ENCODE measurements around the gene DCPS.
"Not testable (repeated sequence)": the region's sequence is repeated elsewhere in the genome, so short reads cannot be mapped to it uniquely, and the experiment has no call there.

- TF ChIP-seq, protein P1, sequence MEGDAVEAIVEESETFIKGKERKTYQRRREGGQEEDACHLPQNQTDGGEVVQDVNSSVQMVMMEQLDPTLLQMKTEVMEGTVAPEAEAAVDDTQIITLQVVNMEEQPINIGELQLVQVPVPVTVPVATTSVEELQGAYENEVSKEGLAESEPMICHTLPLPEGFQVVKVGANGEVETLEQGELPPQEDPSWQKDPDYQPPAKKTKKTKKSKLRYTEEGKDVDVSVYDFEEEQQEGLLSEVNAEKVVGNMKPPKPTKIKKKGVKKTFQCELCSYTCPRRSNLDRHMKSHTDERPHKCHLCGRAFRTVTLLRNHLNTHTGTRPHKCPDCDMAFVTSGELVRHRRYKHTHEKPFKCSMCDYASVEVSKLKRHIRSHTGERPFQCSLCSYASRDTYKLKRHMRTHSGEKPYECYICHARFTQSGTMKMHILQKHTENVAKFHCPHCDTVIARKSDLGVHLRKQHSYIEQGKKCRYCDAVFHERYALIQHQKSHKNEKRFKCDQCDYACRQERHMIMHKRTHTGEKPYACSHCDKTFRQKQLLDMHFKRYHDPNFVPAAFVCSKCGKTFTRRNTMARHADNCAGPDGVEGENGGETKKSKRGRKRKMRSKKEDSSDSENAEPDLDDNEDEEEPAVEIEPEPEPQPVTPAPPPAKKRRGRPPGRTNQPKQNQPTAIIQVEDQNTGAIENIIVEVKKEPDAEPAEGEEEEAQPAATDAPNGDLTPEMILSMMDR (IDR thresholded peaks at IDR 0.05) = not testable (repeated sequence)
- TF ChIP-seq POLR2A (IDR thresholded peaks at IDR 0.05) = not testable (repeated sequence)
Measured at GRCh38 chr11:126367806-126368205, 63.9 kb downstream of the DCPS start.

Data from Peyer's patch (tissue), 4 donors.